ENCODE data around the gene GLO1. TPM values are rescaled to one million over a fixed set of nuclear protein-coding genes. Genes with fewer than 3 reads are reported as not detected.
A peak's percentile ranks its signal among the peaks of the same experiment; 100 is the strongest.

GLO1 gene
- total and polyA plus RNA-seq, 2 donors = 73.5 to 76.7 TPM

DNA sequence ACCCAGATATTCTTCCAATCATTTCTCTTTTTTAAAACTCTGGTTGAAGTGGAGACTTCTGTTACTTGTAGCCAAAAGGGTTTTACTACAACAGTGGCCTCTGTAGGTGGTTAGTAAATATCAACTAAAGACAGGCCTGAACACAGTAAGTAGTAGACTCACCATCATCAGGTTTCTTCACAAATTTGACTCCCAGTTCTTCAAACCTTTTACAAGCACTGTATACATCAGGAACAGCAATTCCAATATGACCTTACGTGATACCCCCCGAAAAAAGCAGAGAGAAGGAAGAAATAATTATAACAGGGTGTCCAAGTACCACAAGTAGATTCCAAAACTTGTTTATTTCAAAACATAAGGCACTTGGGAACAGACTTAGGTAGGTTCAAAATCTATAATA is 21.1 kb downstream of the GLO1 start:
- no peak for DNase-seq (ENCODE audit: low read depth in 6 of 9, low spot score in 9 of 9)
- 94% methylated on average over 2 of the region's 2 CpGs for WGBS
- no peak overlapping the region for H3K4me3 ChIP-seq (ENCODE audit: low read length in 2 of 2)
- H3K4me1 ChIP-seq (ENCODE audit: control insufficient read depth in 2 of 2, insufficient read depth in 2 of 2, low read length in 2 of 2) = no peaks in the 10 kb centered on the region
- H3K27me3 ChIP-seq (ENCODE audit: control insufficient read depth in 2 of 2, insufficient read depth in 1 of 2, low read length in 1 of 2) = no peaks in the 10 kb centered on the region
- no peak overlapping the region for H3K27ac ChIP-seq (ENCODE audit: low read depth in 1 of 2, low read length in 1 of 2)
- no peaks in the 10 kb centered on the region for H3K9me3 ChIP-seq (ENCODE audit: control insufficient read depth in 2 of 2, insufficient read depth in 1 of 2, low read length in 1 of 2)
- peaks cover 12 to 30% of the 10 kb centered on the region in 2 donors for H3K36me3 ChIP-seq (ENCODE audit: control insufficient read depth in 2 of 2, insufficient read depth in 2 of 2, low read length in 1 of 2)

DNA sequence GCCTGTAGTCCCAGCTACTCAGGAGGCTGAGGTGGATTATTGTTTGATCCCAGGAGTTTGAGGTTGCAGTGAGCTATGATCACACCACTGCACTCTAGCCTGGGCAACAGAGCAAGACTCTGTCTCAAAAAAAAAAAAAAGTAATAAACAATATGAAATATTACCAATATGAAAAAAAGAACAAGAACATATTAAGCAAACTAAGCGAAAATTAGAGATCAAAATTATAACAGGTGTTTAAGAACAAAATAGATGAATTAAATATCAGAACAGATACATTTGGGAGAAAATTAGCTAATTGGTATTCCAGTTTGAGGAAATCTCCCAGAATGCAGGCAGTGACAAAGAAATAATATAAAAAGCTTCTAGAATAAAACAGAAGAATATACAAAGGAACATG is 23.3 kb downstream of the GLO1 start:
- H3K9me3 ChIP-seq (ENCODE audit: control insufficient read depth in 2 of 2, insufficient read depth in 1 of 2, low read length in 1 of 2) = no peaks in the 10 kb centered on the region
- no peaks in the 10 kb centered on the region for H3K4me1 ChIP-seq (ENCODE audit: control insufficient read depth in 2 of 2, insufficient read depth in 2 of 2, low read length in 2 of 2)
- 100% methylated on average over 1 of the region's 1 CpG for WGBS
- no peak overlapping the region for H3K4me3 ChIP-seq (ENCODE audit: low read length in 2 of 2)
- no peaks in the 10 kb centered on the region for H3K27me3 ChIP-seq (ENCODE audit: control insufficient read depth in 2 of 2, insufficient read depth in 1 of 2, low read length in 1 of 2)
- H3K36me3 ChIP-seq (ENCODE audit: control insufficient read depth in 2 of 2, insufficient read depth in 2 of 2, low read length in 1 of 2) = peaks cover 17 to 44% of the 10 kb centered on the region in 2 donors
- no peak overlapping the region for H3K27ac ChIP-seq (ENCODE audit: low read depth in 1 of 2, low read length in 1 of 2)
- no peak for DNase-seq (ENCODE audit: low read depth in 6 of 9, low spot score in 9 of 9)

GRCh38 chr6:38678178-38678760 is 24.7 kb downstream of the GLO1 start:
- Histone ChIP-seq H3K27me3 (ENCODE audit: control insufficient read depth in 2 of 2, insufficient read depth in 1 of 2, low read length in 1 of 2) (no peaks in the 10 kb centered on the region), H3K4me1 (ENCODE audit: control insufficient read depth in 2 of 2, insufficient read depth in 2 of 2, low read length in 2 of 2) (no peaks in the 10 kb centered on the region), H3K9me3 (ENCODE audit: control insufficient read depth in 2 of 2, insufficient read depth in 1 of 2, low read length in 1 of 2) (no peaks in the 10 kb centered on the region), H3K27ac (ENCODE audit: low read depth in 1 of 2, low read length in 1 of 2) (no peak overlapping the region), H3K36me3 (ENCODE audit: control insufficient read depth in 2 of 2, insufficient read depth in 2 of 2, low read length in 1 of 2) (peaks cover 16 to 45% of the 10 kb centered on the region in 2 donors), H3K4me3 (ENCODE audit: low read length in 2 of 2) (no peak overlapping the region)
- no peak for DNase-seq (ENCODE audit: low read depth in 6 of 9, low spot score in 9 of 9)
- WGBS = 98% methylated on average over 7 of the region's 7 CpGs

DNA sequence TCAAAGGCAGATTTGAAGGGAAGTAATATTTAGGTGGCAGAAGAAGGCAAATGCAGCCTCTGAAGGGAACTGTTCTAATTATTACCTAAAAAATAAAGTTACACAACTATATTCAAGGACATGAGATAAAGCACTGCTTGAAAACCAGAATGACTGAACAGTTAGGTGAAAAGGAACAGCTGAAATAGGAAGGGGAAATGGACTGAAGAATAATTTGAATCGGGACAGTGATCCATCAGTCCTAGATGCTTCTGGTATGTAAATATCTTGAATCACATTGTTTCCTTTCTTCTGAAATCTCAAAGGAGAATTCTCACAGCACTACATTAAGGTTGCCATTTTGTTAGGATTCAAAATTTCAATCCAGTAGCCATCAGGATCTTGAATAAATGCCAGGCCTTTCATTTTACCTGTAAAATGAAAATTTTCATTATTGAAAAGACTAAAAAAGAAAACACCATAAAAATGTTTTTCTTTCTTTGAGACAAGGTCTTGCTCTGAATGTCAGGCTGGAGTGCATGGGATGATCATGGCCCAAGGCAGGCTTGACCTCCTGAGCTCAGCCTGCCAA is 25.9 kb downstream of the GLO1 start:
- no peak for DNase-seq (ENCODE audit: low read depth in 6 of 9, low spot score in 9 of 9)
- no peak overlapping the region for H3K27ac ChIP-seq (ENCODE audit: low read depth in 1 of 2, low read length in 1 of 2)

GRCh38 chr6:38676236-38676973 is 26.5 kb downstream of the GLO1 start:
- H3K27ac ChIP-seq (ENCODE audit: low read depth in 1 of 2, low read length in 1 of 2) = no peak overlapping the region
- no peaks in the 10 kb centered on the region for H3K4me1 ChIP-seq (ENCODE audit: control insufficient read depth in 2 of 2, insufficient read depth in 2 of 2, low read length in 2 of 2)
- H3K27me3 ChIP-seq (ENCODE audit: control insufficient read depth in 2 of 2, insufficient read depth in 1 of 2, low read length in 1 of 2) = no peaks in the 10 kb centered on the region
- WGBS = 96% methylated on average over 2 of the region's 2 CpGs
- peaks cover 11 to 40% of the 10 kb centered on the region in 2 donors for H3K36me3 ChIP-seq (ENCODE audit: control insufficient read depth in 2 of 2, insufficient read depth in 2 of 2, low read length in 1 of 2)
- DNase-seq (ENCODE audit: low read depth in 6 of 9, low spot score in 9 of 9) = no peak
- H3K9me3 ChIP-seq (ENCODE audit: control insufficient read depth in 2 of 2, insufficient read depth in 1 of 2, low read length in 1 of 2) = no peaks in the 10 kb centered on the region
- no peak overlapping the region for H3K4me3 ChIP-seq (ENCODE audit: low read length in 2 of 2)

More for the DNA sequence above, 25.9 kb downstream of the GLO1 start:
- no peak overlapping the region for H3K4me3 ChIP-seq (ENCODE audit: low read length in 2 of 2)
- H3K4me1 ChIP-seq (ENCODE audit: control insufficient read depth in 2 of 2, insufficient read depth in 2 of 2, low read length in 2 of 2) = no peaks in the 10 kb centered on the region
- H3K36me3 ChIP-seq (ENCODE audit: control insufficient read depth in 2 of 2, insufficient read depth in 2 of 2, low read length in 1 of 2) = peaks cover 16 to 43% of the 10 kb centered on the region in 2 donors
- H3K27me3 ChIP-seq (ENCODE audit: control insufficient read depth in 2 of 2, insufficient read depth in 1 of 2, low read length in 1 of 2) = no peaks in the 10 kb centered on the region
- H3K9me3 ChIP-seq (ENCODE audit: control insufficient read depth in 2 of 2, insufficient read depth in 1 of 2, low read length in 1 of 2) = no peaks in the 10 kb centered on the region
- 98% methylated on average over 1 of the region's 1 CpG for WGBS

DNA sequence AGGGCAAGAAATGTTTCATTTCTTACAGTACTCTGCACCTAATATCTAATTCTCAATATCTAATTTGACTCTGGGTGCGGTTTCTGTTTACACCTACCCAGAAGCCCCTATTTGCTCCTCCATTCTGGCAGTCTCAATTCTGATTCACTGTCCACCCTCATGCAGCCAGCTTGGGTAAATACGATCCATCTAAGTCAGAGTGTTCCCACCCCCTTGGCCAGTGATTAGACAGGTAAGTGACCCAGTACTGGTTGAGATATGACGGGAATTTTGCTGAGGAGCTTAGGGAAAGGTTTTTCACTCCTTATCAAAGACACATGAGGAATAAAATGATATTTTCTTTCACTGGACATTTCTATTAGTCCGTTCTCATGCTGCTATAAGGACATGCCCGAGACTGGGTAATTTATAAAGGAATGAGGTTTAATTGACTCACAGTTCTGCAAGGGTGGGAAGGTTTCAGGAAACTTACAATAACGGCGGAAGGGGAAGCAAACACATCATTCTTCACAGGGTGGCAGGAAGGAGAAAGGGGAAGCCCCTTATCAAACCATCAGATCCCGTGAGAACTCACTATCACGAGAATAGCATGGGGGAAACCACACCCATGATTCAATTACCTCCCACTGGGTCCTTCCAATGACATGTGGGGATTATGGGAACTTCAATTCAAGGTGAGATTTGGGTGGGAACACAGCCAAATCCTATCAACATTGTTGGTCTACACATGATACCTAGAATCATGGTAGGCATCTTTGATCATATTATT is 29.4 kb downstream of the GLO1 start:
- Histone ChIP-seq H3K27ac (ENCODE audit: low read depth in 1 of 2, low read length in 1 of 2) (no peak overlapping the region), H3K27me3 (ENCODE audit: control insufficient read depth in 2 of 2, insufficient read depth in 1 of 2, low read length in 1 of 2) (no peaks in the 10 kb centered on the region), H3K36me3 (ENCODE audit: control insufficient read depth in 2 of 2, insufficient read depth in 2 of 2, low read length in 1 of 2) (peaks cover 6 to 35% of the 10 kb centered on the region in 2 donors), H3K9me3 (ENCODE audit: control insufficient read depth in 2 of 2, insufficient read depth in 1 of 2, low read length in 1 of 2) (no peaks in the 10 kb centered on the region), H3K4me3 (ENCODE audit: low read length in 2 of 2) (no peak overlapping the region), H3K4me1 (ENCODE audit: control insufficient read depth in 2 of 2, insufficient read depth in 2 of 2, low read length in 2 of 2) (no peaks in the 10 kb centered on the region)
- no peak for DNase-seq (ENCODE audit: low read depth in 6 of 9, low spot score in 9 of 9)
- WGBS = 38% methylated on average over 9 of the region's 9 CpGs

- no peaks in the 10 kb centered on the region for H3K9me3 ChIP-seq (ENCODE audit: control insufficient read depth in 2 of 2, insufficient read depth in 1 of 2, low read length in 1 of 2)
- WGBS = 28% methylated on average over 2 of the region's 2 CpGs
- DNase-seq (ENCODE audit: low read depth in 6 of 9, low spot score in 9 of 9) = peak in 8 of 9 donors; percentile 9 to 50 (median 22)
- H3K36me3 ChIP-seq (ENCODE audit: control insufficient read depth in 2 of 2, insufficient read depth in 2 of 2, low read length in 1 of 2) = peaks cover 6 to 22% of the 10 kb centered on the region in 2 donors
- no peaks in the 10 kb centered on the region for H3K4me1 ChIP-seq (ENCODE audit: control insufficient read depth in 2 of 2, insufficient read depth in 2 of 2, low read length in 2 of 2)
- no peak overlapping the region for H3K4me3 ChIP-seq (ENCODE audit: low read length in 2 of 2)
- no peaks in the 10 kb centered on the region for H3K27me3 ChIP-seq (ENCODE audit: control insufficient read depth in 2 of 2, insufficient read depth in 1 of 2, low read length in 1 of 2)
- H3K27ac ChIP-seq (ENCODE audit: low read depth in 1 of 2, low read length in 1 of 2) = no peak overlapping the region
Observed at GRCh38 chr6:38671885-38672467, 31.0 kb downstream of the GLO1 start.

DNA sequence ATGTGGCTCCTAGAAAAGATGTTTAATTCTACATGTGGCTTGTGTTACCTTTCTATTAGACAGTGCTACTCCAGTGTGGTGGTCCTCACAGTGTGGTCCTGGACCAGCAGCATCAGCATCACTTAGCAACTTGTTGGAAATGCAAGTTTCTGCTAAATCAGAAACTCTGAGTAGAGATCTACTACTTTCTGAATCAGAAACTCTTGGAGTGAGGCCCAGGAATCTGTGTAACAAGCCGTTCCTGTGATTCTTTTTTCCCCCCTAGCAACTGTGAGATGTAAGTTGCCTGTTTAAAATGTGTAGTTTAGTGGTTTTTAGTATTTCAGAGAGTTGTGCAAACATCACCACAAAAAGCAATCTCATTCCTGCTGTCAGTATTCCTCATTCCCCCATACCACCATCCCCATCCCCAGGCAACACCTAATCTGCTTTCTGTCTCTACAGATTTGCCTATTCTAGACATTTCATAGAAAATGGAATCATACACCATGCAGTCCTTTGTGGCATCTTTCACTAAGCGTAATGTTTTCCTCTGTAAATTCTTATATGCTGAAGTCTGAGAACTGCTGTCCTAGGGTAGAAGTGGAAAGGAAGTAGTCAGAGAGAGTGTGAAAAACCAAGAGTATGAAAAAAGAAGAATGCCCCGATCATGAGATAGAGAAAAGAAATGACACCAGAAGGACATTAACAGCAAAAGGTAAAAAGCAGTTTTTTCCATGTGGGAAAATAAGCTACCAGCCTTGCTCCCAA is 44.4 kb downstream of the GLO1 start:
- WGBS = 98% methylated on average over 3 of the region's 3 CpGs
- DNase-seq (ENCODE audit: low read depth in 6 of 9, low spot score in 9 of 9) = no peak
- H3K4me3 ChIP-seq (ENCODE audit: low read length in 2 of 2) = no peak overlapping the region
- no peaks in the 10 kb centered on the region for H3K9me3 ChIP-seq (ENCODE audit: control insufficient read depth in 2 of 2, insufficient read depth in 1 of 2, low read length in 1 of 2)
- H3K27ac ChIP-seq (ENCODE audit: low read depth in 1 of 2, low read length in 1 of 2) = no peak overlapping the region
- H3K36me3 ChIP-seq (ENCODE audit: control insufficient read depth in 2 of 2, insufficient read depth in 2 of 2, low read length in 1 of 2) = no peaks in the 10 kb centered on the region
- no peaks in the 10 kb centered on the region for H3K4me1 ChIP-seq (ENCODE audit: control insufficient read depth in 2 of 2, insufficient read depth in 2 of 2, low read length in 2 of 2)
- H3K27me3 ChIP-seq (ENCODE audit: control insufficient read depth in 2 of 2, insufficient read depth in 1 of 2, low read length in 1 of 2) = no peaks in the 10 kb centered on the region

Measured in thymus (tissue), 11 donors.